Measurements from ENCODE around the gene VMP1. TPM values are rescaled to one million over a fixed set of nuclear protein-coding genes. Genes with fewer than 3 reads are reported as not detected.
A peak's percentile ranks its signal among the peaks of the same experiment; 100 is the strongest.

The VMP1 gene
- total RNA-seq, 1 experiment from 2014 or later = 277 TPM

GRCh38 chr17:59890720-59891119, 183.3 kb downstream of the VMP1 start:
- ChIA-PET POLR2A (ENCODE audit: unreplicated experiment) (no interaction called here), CTCF (no interaction called here)
- no peaks in the 10 kb centered on the region for H3K27me3 ChIP-seq (ENCODE audit: low read length)
- H3K9ac ChIP-seq (ENCODE audit: low read length) = no peak overlapping the region
- TF ChIP-seq EZH2 (IDR thresholded peaks at IDR 0.05; ENCODE audit: low read length, unreplicated experiment) (no peak), EZH2phosphoT487 (IDR thresholded peaks at IDR 0.05; ENCODE audit: borderline replicate concordance, low read length) (no peak), CTCF (conservative IDR thresholded peaks at IDR 0.05; ENCODE audit: low read depth, low read length) (no peak)
- peaks cover 62% of the 10 kb centered on the region for H3K79me2 ChIP-seq (ENCODE audit: low read length)
- ATAC-seq = peak; percentile 4; the same call in 1 of the 2 replicates
- H3K36me3 ChIP-seq (ENCODE audit: low read depth, low read length) = peaks cover 12% of the 10 kb centered on the region; the same call in 1 of the 2 replicates
- no TSS peak for BruUV-seq (replicated peaks)
- intact Hi-C loops (cut with micrococcal nuclease) = no loop called here
- H3K4me3 ChIP-seq (ENCODE audit: low read length) = no peak overlapping the region
- H2AFZ ChIP-seq (ENCODE audit: low read length) = no peak overlapping the region
- H3K9me2 ChIP-seq (replicated peaks; ENCODE audit: low read length) = no peaks in the 10 kb centered on the region
- H3K4me1 ChIP-seq (ENCODE audit: insufficient read depth, low read length) = peaks cover 26% of the 10 kb centered on the region
- H3K4me2 ChIP-seq (ENCODE audit: low read length) = no peak overlapping the region
- peaks cover 11% of the 10 kb centered on the region for H4K20me1 ChIP-seq (ENCODE audit: low read length)
- no peaks in the 10 kb centered on the region for H3K9me3 ChIP-seq (ENCODE audit: low read length)
- DNase-seq = peak; percentile 71
- H3K27ac ChIP-seq (ENCODE audit: low read length) = no peak overlapping the region
- H3F3A ChIP-seq (ENCODE audit: low read length, unreplicated experiment) = no peaks in the 10 kb centered on the region

Small RNAs within 50 kb of the gene (microRNA-seq; reads per million reads assigned to microRNA genes)
- 155,685 reads per million, percentile 100 among the genes with 10 or more reads in this experiment for gene MIR21 (ENCODE audit: unreplicated experiment)

Other genes starting within 250 kb of the VMP1 start
- 36.6 and 38.9 TPM in 2 replicates for gene DHX40, start 142.0 kb upstream of the VMP1 start, total RNA-seq (2014; rRNA removed)
- gene CLTC, start 87.8 kb upstream of the VMP1 start, total RNA-seq (2014; rRNA removed) = 241 and 269 TPM in 2 replicates
- 69.8 and 82.1 TPM in 2 replicates for gene PTRH2, start 224 bp upstream of the VMP1 start, total RNA-seq (2014; rRNA removed)
- 8.2 and 11.0 TPM in 2 replicates for gene TUBD1, start 185.3 kb downstream of the VMP1 start, total RNA-seq (2014; rRNA removed)
- 43.4 and 51.5 TPM in 2 replicates for gene RPS6KB1, start 185.5 kb downstream of the VMP1 start, total RNA-seq (2014; rRNA removed)